Dermis blood vessel endothelial cell (primary cell): ENCODE data around the gene SYCE1. TPM values are rescaled to one million over a fixed set of nuclear protein-coding genes. Genes with fewer than 3 reads are reported as not detected.

Source experiments
- DNase-seq: peaks from one replicate; pipeline ENCODE4 v3.0.0; 2010
- total RNA-seq: library from RNA; depleted of rRNA; stranded (reverse); fragments of >200 nt; gene quantifications from 2 replicates; pipeline ENCODE4 v1.2.3, GENCODE V29; 2014

SYCE1 gene
- total RNA-seq, 1 donor from 2014 or later = not detected

- DNase-seq = no peak
These were observed 53.4 kb downstream of the SYCE1 start for GRCh38 chr10:133511907-133512528.

GRCh38 chr10:133511408-133511807 is 54.0 kb downstream of the SYCE1 start:
- DNase-seq = no peak

GRCh38 chr10:133509700-133510099 is 55.7 kb downstream of the SYCE1 start:
- DNase-seq = no peak

Other genes with a start within 250 kb of the SYCE1 start
- gene CALY, start 228.7 kb downstream of the SYCE1 start, total RNA-seq = not detected in 2 replicates
- not detected in 2 replicates for gene PRAP1, start 218.2 kb downstream of the SYCE1 start, total RNA-seq
- 11.2 and 24.8 TPM in 2 replicates for gene FUOM, start 207.6 kb downstream of the SYCE1 start, total RNA-seq
- 91.0 and 95.4 TPM in 2 replicates for gene ECHS1, start 192.2 kb downstream of the SYCE1 start, total RNA-seq
- gene PAOX, start 186.3 kb downstream of the SYCE1 start, total RNA-seq = 5.7 and 17.7 TPM in 2 replicates
- 42.0 and 43.2 TPM in 2 replicates for gene MTG1, start 171.4 kb downstream of the SYCE1 start, total RNA-seq
- gene SPRN, start 141.0 kb downstream of the SYCE1 start, total RNA-seq = under 0.01 TPM in 1 of 2 replicates, not detected in the other
- gene SCART1, start 111.6 kb downstream of the SYCE1 start, total RNA-seq = 0.28 and 1.4 TPM in 2 replicates
- 0.17 and 0.23 TPM in 2 replicates for gene CYP2E1, start 38.2 kb downstream of the SYCE1 start, total RNA-seq
- not detected in 2 replicates for gene FRG2B, start 61.2 kb upstream of the SYCE1 start, total RNA-seq